ENCODE data around the gene LRRC26. TPM values are rescaled to one million over a fixed set of nuclear protein-coding genes. Genes with fewer than 3 reads are reported as not detected.
A peak's percentile ranks its signal among the peaks of the same experiment; 100 is the strongest.
"Not testable (repeated sequence)": the region's sequence is repeated elsewhere in the genome, so short reads cannot be mapped to it uniquely, and the experiment has no call there.

Gene LRRC26
- total RNA-seq, 1 donor = not detected

- TF ChIP-seq CTCF (IDR thresholded peaks at IDR 0.05; ENCODE audit: extremely low read depth, low read depth, low read length) = no peak
- Histone ChIP-seq H3K4me1 (ENCODE audit: insufficient read depth, low read length) (peaks cover 15% of the 10 kb centered on the region), H3K36me3 (ENCODE audit: insufficient read depth, low read length) (no peaks in the 10 kb centered on the region), H3K27me3 (ENCODE audit: insufficient read depth, low read length) (no peaks in the 10 kb centered on the region), H3K9me3 (ENCODE audit: low read depth, low read length) (no peaks in the 10 kb centered on the region), H4K20me1 (ENCODE audit: insufficient read depth, low read length) (peaks cover 15% of the 10 kb centered on the region), H3K4me2 (ENCODE audit: insufficient read depth, low read length) (peak overlapping the region; percentile 97), H3K27ac (ENCODE audit: low read depth, low read length) (no peak overlapping the region), H3K79me2 (ENCODE audit: insufficient read depth, low read length) (peaks cover 25% of the 10 kb centered on the region), H2AFZ (ENCODE audit: low read length) (no peak overlapping the region), H3K4me3 (ENCODE audit: insufficient read depth, low read length) (peak overlapping the region; percentile 78)
- peak; percentile 67 for DNase-seq (ENCODE audit: insufficient read length, low spot score, missing footprints)
Observed at GRCh38 chr9:137128158-137128861, 41.5 kb downstream of the LRRC26 start.

GRCh38 chr9:137127301-137128157, 42.3 kb downstream of the LRRC26 start:
- H3K4me3 ChIP-seq (ENCODE audit: insufficient read depth, low read length) = peak overlapping the region; percentile 30
- H3K27ac ChIP-seq (ENCODE audit: low read depth, low read length) = no peak overlapping the region
- TF ChIP-seq CTCF (IDR thresholded peaks at IDR 0.05; ENCODE audit: extremely low read depth, low read depth, low read length) = no peak
- H3K36me3 ChIP-seq (ENCODE audit: insufficient read depth, low read length) = no peaks in the 10 kb centered on the region
- no peaks in the 10 kb centered on the region for H3K27me3 ChIP-seq (ENCODE audit: insufficient read depth, low read length)
- peaks cover 15% of the 10 kb centered on the region for H3K4me1 ChIP-seq (ENCODE audit: insufficient read depth, low read length)
- peaks cover 25% of the 10 kb centered on the region for H3K79me2 ChIP-seq (ENCODE audit: insufficient read depth, low read length)
- no peak overlapping the region for H2AFZ ChIP-seq (ENCODE audit: low read length)
- H3K9me3 ChIP-seq (ENCODE audit: low read depth, low read length) = no peaks in the 10 kb centered on the region
- peaks cover 15% of the 10 kb centered on the region for H4K20me1 ChIP-seq (ENCODE audit: insufficient read depth, low read length)
- peak overlapping the region; percentile 97 for H3K4me2 ChIP-seq (ENCODE audit: insufficient read depth, low read length)
- peak; percentile 49 for DNase-seq (ENCODE audit: insufficient read length, low spot score, missing footprints)

GRCh38 chr9:137126786-137127185, 43.1 kb downstream of the LRRC26 start:
- peaks cover 25% of the 10 kb centered on the region for H3K79me2 ChIP-seq (ENCODE audit: insufficient read depth, low read length)
- no peaks in the 10 kb centered on the region for H3K36me3 ChIP-seq (ENCODE audit: insufficient read depth, low read length)
- no peak for TF ChIP-seq CTCF (IDR thresholded peaks at IDR 0.05; ENCODE audit: extremely low read depth, low read depth, low read length)
- no peaks in the 10 kb centered on the region for H3K27me3 ChIP-seq (ENCODE audit: insufficient read depth, low read length)
- peaks cover 15% of the 10 kb centered on the region for H3K4me1 ChIP-seq (ENCODE audit: insufficient read depth, low read length)
- no peak overlapping the region for H3K27ac ChIP-seq (ENCODE audit: low read depth, low read length)
- no peak overlapping the region for H3K4me2 ChIP-seq (ENCODE audit: insufficient read depth, low read length)
- H3K9me3 ChIP-seq (ENCODE audit: low read depth, low read length) = no peaks in the 10 kb centered on the region
- H2AFZ ChIP-seq (ENCODE audit: low read length) = no peak overlapping the region
- H3K4me3 ChIP-seq (ENCODE audit: insufficient read depth, low read length) = no peak overlapping the region
- peaks cover 22% of the 10 kb centered on the region for H4K20me1 ChIP-seq (ENCODE audit: insufficient read depth, low read length)
- DNase-seq (ENCODE audit: insufficient read length, low spot score, missing footprints) = no peak

GRCh38 chr9:137123952-137124462, 45.8 kb downstream of the LRRC26 start:
- not testable (repeated sequence) for H3K4me3 ChIP-seq (ENCODE audit: insufficient read depth, low read length); H3K27ac ChIP-seq (ENCODE audit: low read depth, low read length); H3K36me3 ChIP-seq (ENCODE audit: insufficient read depth, low read length); DNase-seq (ENCODE audit: insufficient read length, low spot score, missing footprints); H2AFZ ChIP-seq (ENCODE audit: low read length); H3K4me2 ChIP-seq (ENCODE audit: insufficient read depth, low read length); H3K9me3 ChIP-seq (ENCODE audit: low read depth, low read length); H3K27me3 ChIP-seq (ENCODE audit: insufficient read depth, low read length)
- H3K79me2 ChIP-seq (ENCODE audit: insufficient read depth, low read length) = peaks cover 22% of the 10 kb centered on the region
- peaks cover 14% of the 10 kb centered on the region for H3K4me1 ChIP-seq (ENCODE audit: insufficient read depth, low read length)
- peaks cover 22% of the 10 kb centered on the region for H4K20me1 ChIP-seq (ENCODE audit: insufficient read depth, low read length)
